HUES64 (cell line): Measurements from ENCODE around the gene AMOTL1.

Source experiments
- H3K27ac ChIP-seq: 2 replicates; pipeline ENCODE4 v1.7.0; 2013; ENCODE audit warnings: low read depth, low read length, inconsistent platforms
- H3K27me3 ChIP-seq: 2 replicates; pipeline ENCODE4 v1.6.1; 2013; ENCODE audit warnings: mild to moderate bottlenecking, low read length; ENCODE audit not compliant: insufficient read depth
- H3K36me3 ChIP-seq: 2 replicates; pipeline ENCODE4 v1.6.1; 2013; ENCODE audit warnings: mild to moderate bottlenecking, low read length; ENCODE audit not compliant: insufficient read depth
- H3K4me1 ChIP-seq: 2 replicates; pipeline ENCODE4 v1.6.1; 2013; ENCODE audit warnings: mild to moderate bottlenecking, low read length, moderate library complexity; ENCODE audit not compliant: insufficient read depth
- H3K4me3 ChIP-seq: 2 replicates; pipeline ENCODE4 v1.5.1; 2013; ENCODE audit warnings: mild to moderate bottlenecking, low read length, moderate library complexity
- H3K9ac ChIP-seq: 2 replicates; pipeline ENCODE4 v1.6.1; 2013; ENCODE audit warnings: mild to moderate bottlenecking, low read depth, low read length
- H3K9me3 ChIP-seq: 2 replicates; pipeline ENCODE4 v1.6.1; 2013; ENCODE audit warnings: low read depth, low read length; ENCODE audit not compliant: insufficient read depth
- WGBS: fragments of 150-250, 120-280 bp; methylation state at CpG from one replicate; pipeline ENCODE4 v1.1.7; 2013; ENCODE audit warnings: missing lambda C conversion rate; 5-methylcytosine and 5-hydroxymethylcytosine counted together

AMOTL1 gene

DNA sequence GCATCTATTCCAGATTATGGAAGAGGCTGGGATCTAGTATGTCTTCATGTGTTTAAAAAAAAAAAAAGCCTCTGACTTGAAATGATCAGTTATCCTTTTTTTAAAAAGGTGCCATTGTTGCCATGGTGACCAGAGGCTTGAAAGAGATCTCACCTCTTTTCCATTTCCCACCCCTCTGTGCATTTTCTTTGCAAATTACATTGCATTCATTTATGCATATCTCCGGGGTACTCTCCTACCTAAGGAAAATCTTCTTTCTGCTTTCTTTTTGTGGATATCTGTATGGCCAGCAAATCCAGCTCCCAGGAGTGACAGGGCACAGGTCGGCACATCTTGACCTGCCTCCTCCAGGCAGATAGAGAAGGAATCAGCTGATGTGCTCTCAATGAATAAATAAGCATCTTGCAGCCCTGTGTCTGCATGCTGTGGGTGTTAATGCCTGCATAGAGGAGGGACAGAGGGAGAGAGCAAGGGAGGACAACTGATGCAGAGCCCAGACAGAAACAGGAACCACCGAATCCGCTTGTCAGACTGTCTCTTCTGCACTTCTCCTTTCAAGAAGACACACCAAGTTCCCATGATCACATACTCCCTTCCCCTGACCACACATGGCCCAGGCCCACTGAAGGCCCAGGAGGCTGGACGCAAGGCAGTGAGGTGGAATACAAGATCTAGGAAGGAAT lies 154.3 kb downstream of the AMOTL1 start:
- H3K27me3 ChIP-seq: no peaks in the 10 kb centered on the region
- no peak overlapping the region for H3K27ac ChIP-seq
- no peaks in the 10 kb centered on the region for H3K36me3 ChIP-seq
- no peak overlapping the region for H3K9ac ChIP-seq
- H3K4me1 ChIP-seq: peaks cover 10% of the 10 kb centered on the region; the same call in 1 of the 2 replicates
- H3K9me3 ChIP-seq: no peaks in the 10 kb centered on the region
- WGBS: 83% methylated on average over 5 of the region's 5 CpGs
- H3K4me3 ChIP-seq: no peak overlapping the region

DNA sequence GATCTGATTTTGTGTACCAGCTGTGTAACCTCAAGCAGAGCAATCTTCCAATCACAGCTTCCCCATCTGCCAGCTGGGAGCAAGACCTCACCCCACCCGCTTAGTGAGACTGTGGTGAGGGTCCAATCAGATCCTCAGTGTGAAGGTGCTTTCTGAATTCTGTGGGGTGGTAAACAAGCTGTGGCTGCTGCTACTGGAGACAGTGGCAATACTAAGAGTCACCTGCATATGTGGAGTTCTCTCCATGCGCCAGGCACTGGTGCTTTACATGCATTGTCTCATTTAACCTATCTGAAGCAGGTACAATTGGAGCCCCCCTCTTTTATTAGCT lies 154.8 kb downstream of the AMOTL1 start:
- WGBS: 94% methylated on average over 2 of the region's 2 CpGs

DNA sequence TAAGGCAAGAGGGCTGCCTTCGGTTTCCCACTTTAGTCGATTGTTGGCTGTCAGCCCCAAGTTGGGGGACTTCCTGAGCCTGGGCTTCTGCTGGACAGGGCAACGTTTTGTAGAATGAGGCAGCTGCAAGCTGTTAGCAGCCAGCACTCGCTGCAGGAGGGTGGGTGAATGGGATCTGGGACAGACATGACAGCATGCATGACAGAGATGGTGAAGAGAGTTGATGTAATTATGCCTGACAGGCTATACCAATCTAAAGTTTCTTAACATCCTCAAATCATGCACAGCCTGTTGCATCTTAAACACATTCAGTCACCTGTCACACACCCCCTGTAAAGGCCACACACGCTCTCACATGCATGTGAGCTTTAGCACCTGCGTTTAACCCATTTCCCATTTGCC lies 156.0 kb downstream of the AMOTL1 start:
- H3K27me3 ChIP-seq: no peaks in the 10 kb centered on the region
- WGBS: 86% methylated on average over 6 of the region's 6 CpGs
- H3K36me3 ChIP-seq: no peaks in the 10 kb centered on the region
- no peak overlapping the region for H3K9ac ChIP-seq
- no peak overlapping the region for H3K27ac ChIP-seq
- H3K4me1 ChIP-seq: peaks cover 10% of the 10 kb centered on the region; the same call in 1 of the 2 replicates
- no peaks in the 10 kb centered on the region for H3K9me3 ChIP-seq
- no peak overlapping the region for H3K4me3 ChIP-seq

More for the DNA sequence above, 154.8 kb downstream of the AMOTL1 start:
- Histone ChIP-seq H3K9ac (no peak overlapping the region), H3K27me3 (no peaks in the 10 kb centered on the region), H3K4me3 (no peak overlapping the region), H3K4me1 (peaks cover 10% of the 10 kb centered on the region; the same call in 1 of the 2 replicates), H3K36me3 (no peaks in the 10 kb centered on the region), H3K27ac (no peak overlapping the region), H3K9me3 (no peaks in the 10 kb centered on the region)

DNA sequence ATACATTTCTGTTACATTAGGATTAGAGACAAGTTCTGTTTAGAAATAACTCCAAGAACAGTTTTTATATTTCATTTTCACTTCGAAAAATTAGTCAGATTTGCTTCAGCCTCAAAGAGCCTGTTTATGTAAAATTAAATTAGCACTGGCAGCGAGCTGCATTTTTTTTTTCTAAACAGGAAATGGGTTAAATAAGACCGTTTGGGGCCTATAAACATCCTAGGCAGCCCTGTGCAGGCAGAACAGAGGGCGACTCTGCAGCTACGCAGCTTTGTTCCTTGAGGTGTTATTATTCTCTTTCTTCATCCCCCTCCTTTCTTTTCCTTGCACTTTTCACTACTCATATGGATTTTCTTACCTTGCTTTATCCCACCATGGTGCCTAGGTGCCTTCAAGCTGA lies 156.5 kb downstream of the AMOTL1 start:
- 91% methylated on average over 5 of the region's 5 CpGs for WGBS
- H3K9me3 ChIP-seq: no peaks in the 10 kb centered on the region
- no peak overlapping the region for H3K9ac ChIP-seq
- H3K36me3 ChIP-seq: no peaks in the 10 kb centered on the region
- H3K27me3 ChIP-seq: no peaks in the 10 kb centered on the region
- H3K4me3 ChIP-seq: no peak overlapping the region
- H3K27ac ChIP-seq: no peak overlapping the region
- H3K4me1 ChIP-seq: peaks cover 10% of the 10 kb centered on the region; the same call in 1 of the 2 replicates

DNA sequence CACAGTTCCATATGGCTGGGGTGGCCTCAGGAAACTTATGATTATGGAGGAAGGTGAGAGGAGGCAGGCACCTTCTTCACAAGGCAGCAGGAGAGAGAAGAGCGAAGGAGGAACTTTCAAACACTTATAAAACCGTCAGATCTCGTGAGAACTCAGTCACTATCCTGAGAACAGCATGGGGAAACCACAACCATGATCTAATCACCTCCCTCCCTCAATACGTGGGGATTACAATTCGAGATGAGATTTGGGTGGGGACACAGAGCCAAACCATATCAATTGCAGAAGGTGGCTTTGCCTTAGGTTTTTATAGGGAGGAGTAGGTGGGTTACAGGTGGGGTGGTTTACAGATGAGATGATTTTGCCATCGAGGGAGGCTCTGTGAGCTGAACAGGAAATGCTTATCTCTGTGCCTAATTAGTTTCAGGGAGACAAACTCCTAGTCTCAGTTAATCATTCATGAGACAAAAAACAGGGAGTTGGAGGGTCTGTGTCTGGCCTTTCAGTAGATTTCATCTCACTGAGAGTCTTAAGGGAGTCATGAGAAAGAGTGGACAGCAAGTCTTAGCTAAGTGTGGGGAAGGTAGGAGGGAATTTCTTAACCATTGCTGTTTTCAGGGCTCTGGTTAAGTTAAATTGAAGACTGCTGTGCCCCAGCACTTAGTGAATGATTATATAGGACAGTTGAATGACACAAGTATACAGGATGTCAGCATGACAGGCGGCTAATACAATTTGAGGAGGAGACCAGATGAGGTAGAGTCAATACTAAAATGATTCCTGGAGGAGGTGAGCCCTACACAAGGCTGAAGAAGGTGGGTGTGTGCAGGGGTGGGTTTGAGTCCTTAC lies 157.5 kb downstream of the AMOTL1 start:
- WGBS: 71% methylated on average over 6 of the region's 7 CpGs
- Histone ChIP-seq H3K27ac (no peak overlapping the region), H3K9ac (no peak overlapping the region), H3K4me3 (no peak overlapping the region), H3K9me3 (no peaks in the 10 kb centered on the region), H3K4me1 (peaks cover 10% of the 10 kb centered on the region; the same call in 1 of the 2 replicates), H3K36me3 (no peaks in the 10 kb centered on the region), H3K27me3 (no peaks in the 10 kb centered on the region)

DNA sequence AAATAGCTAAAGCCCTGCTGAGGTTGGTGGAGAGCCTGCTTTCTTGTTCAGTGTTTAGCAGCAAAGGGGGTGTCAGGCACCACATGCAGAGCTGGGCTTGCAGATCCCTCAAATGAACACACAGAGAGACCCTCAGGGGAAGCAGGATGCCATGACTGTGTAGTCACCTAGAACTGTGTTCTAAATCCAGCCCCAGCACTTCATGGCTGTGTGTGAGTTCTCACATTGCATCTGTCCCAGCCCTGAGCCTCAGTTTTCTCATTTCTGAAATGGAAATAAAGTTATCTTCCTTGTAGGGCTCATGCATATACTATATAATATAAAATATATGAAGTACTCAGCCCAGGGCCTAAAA lies 158.1 kb downstream of the AMOTL1 start:
- Histone ChIP-seq H3K4me3 (no peak overlapping the region), H3K27ac (no peak overlapping the region), H3K36me3 (no peaks in the 10 kb centered on the region), H3K27me3 (no peaks in the 10 kb centered on the region), H3K4me1 (peaks cover 10% of the 10 kb centered on the region; the same call in 1 of the 2 replicates), H3K9me3 (no peaks in the 10 kb centered on the region), H3K9ac (no peak overlapping the region)
